ENCODE measurements around the gene CNOT2. TPM values are rescaled to one million over a fixed set of nuclear protein-coding genes. Genes with fewer than 3 reads are reported as not detected.

Gene CNOT2
- total RNA-seq, 2 donors from 2014 or later = 96.2 to 96.5 TPM

- H3K27ac Mint-ChIP-seq = peak overlapping the region; percentile 90
- WGBS, 2 experiments (ENCODE audit: insufficient coverage in 1 of 2, insufficient read length in 1 of 2) = 1 to 2% methylated on average over 9 to 21 of the region's 21 CpGs
- no peak for DNase-seq
- Histone ChIP-seq H3K36me3 (ENCODE audit: control insufficient read depth, insufficient read depth, low read length) (no peaks in the 10 kb centered on the region), H3K27me3 (ENCODE audit: control insufficient read depth, insufficient read depth, low read length, poor library complexity, severe bottlenecking) (peaks cover 6% of the 10 kb centered on the region), H3K4me1 (ENCODE audit: control insufficient read depth, insufficient read depth, low read length) (no peaks in the 10 kb centered on the region), H3K4me3 (ENCODE audit: low read length) (peak overlapping the region; percentile 95), H3K9me3 (ENCODE audit: control insufficient read depth, low read length) (no peaks in the 10 kb centered on the region), H3K9ac (ENCODE audit: extremely low read depth, low read length, poor library complexity, severe bottlenecking) (peak overlapping the region; percentile 69), H3K27ac (ENCODE audit: low read depth, low read length) (no peak overlapping the region)
- peaks cover 3% of the 10 kb centered on the region for H3K36me3 Mint-ChIP-seq (ENCODE audit: low read depth)
- H3K27me3 Mint-ChIP-seq (ENCODE audit: insufficient read depth) = peaks cover 16% of the 10 kb centered on the region
- H3K4me3 Mint-ChIP-seq = peak overlapping the region; percentile 94
- no peaks in the 10 kb centered on the region for H3K9me3 Mint-ChIP-seq
- TF ChIP-seq CTCF (conservative IDR thresholded peaks at IDR 0.05) = no peak
- H3K4me1 Mint-ChIP-seq = peaks cover 8% of the 10 kb centered on the region
Measured at GRCh38 chr12:70367258-70368141, 124.3 kb downstream of the CNOT2 start.

- Mint-ChIP-seq H3K36me3 (ENCODE audit: low read depth) (peaks cover 17% of the 10 kb centered on the region), H3K27me3 (ENCODE audit: insufficient read depth) (no peaks in the 10 kb centered on the region), H3K27ac (no peak overlapping the region), H3K4me3 (no peak overlapping the region), H3K4me1 (peaks cover 2% of the 10 kb centered on the region), H3K9me3 (peaks cover 2% of the 10 kb centered on the region)
- no peak for DNase-seq
- Histone ChIP-seq H3K36me3 (ENCODE audit: control insufficient read depth, insufficient read depth, low read length) (peaks cover 8% of the 10 kb centered on the region), H3K9me3 (ENCODE audit: control insufficient read depth, low read length) (peaks cover 4% of the 10 kb centered on the region), H3K4me3 (ENCODE audit: low read length) (no peak overlapping the region), H3K27me3 (ENCODE audit: control insufficient read depth, insufficient read depth, low read length, poor library complexity, severe bottlenecking) (no peaks in the 10 kb centered on the region), H3K4me1 (ENCODE audit: control insufficient read depth, insufficient read depth, low read length) (no peaks in the 10 kb centered on the region), H3K9ac (ENCODE audit: extremely low read depth, low read length, poor library complexity, severe bottlenecking) (no peak overlapping the region), H3K27ac (ENCODE audit: low read depth, low read length) (no peak overlapping the region)
- no peak for TF ChIP-seq CTCF (conservative IDR thresholded peaks at IDR 0.05)
- WGBS, 2 experiments (ENCODE audit: insufficient coverage in 1 of 2, insufficient read length in 1 of 2) = 92 to 93% methylated on average over 2 of the region's 3 CpGs
Measured at GRCh38 chr12:70372881-70373280, 129.6 kb downstream of the CNOT2 start.

- 89% methylated on average over 1 of the region's 1 CpG; no CpG with 5 or more reads in 1 of the 2 experiments for WGBS, 2 experiments (ENCODE audit: insufficient coverage in 1 of 2, insufficient read length in 1 of 2)
- H3K9me3 Mint-ChIP-seq = peaks cover 18% of the 10 kb centered on the region
Measured at GRCh38 chr12:70379846-70380245, 136.6 kb downstream of the CNOT2 start.

More at GRCh38 chr12:70379846-70380245, 136.6 kb downstream of the CNOT2 start:
- Mint-ChIP-seq H3K4me1 (no peaks in the 10 kb centered on the region), H3K4me3 (no peak overlapping the region), H3K36me3 (ENCODE audit: low read depth) (peaks cover 52% of the 10 kb centered on the region), H3K27ac (no peak overlapping the region), H3K27me3 (ENCODE audit: insufficient read depth) (no peaks in the 10 kb centered on the region)
- Histone ChIP-seq H3K4me3 (ENCODE audit: low read length) (no peak overlapping the region), H3K27me3 (ENCODE audit: control insufficient read depth, insufficient read depth, low read length, poor library complexity, severe bottlenecking) (no peaks in the 10 kb centered on the region), H3K9me3 (ENCODE audit: control insufficient read depth, low read length) (peaks cover 37% of the 10 kb centered on the region), H3K36me3 (ENCODE audit: control insufficient read depth, insufficient read depth, low read length) (peaks cover 8% of the 10 kb centered on the region), H3K27ac (ENCODE audit: low read depth, low read length) (no peak overlapping the region), H3K4me1 (ENCODE audit: control insufficient read depth, insufficient read depth, low read length) (no peaks in the 10 kb centered on the region), H3K9ac (ENCODE audit: extremely low read depth, low read length, poor library complexity, severe bottlenecking) (no peak overlapping the region)
- no peak for DNase-seq
- no peak for TF ChIP-seq CTCF (conservative IDR thresholded peaks at IDR 0.05)

Data from endodermal cell (in vitro differentiated cells).